GM18951 (cell line): ENCODE results near the gene RNF111.
A peak's percentile ranks its signal among the peaks of the same experiment; 100 is the strongest.

Source experiments
- POLR2A ChIP-seq: IDR thresholded peaks from 4 replicates; pipeline ENCODE4 v1.6.1; 2011; ENCODE audit warnings: mild to moderate bottlenecking; ENCODE audit not compliant: insufficient read length, insufficient read depth; ENCODE audit errors: extremely low read depth
- in situ Hi-C: fragments of 300-500 bp; cut with MboI; formaldehyde crosslinking; loops from one replicate; pipeline ENCODE4 v1.12.0; 2022; ENCODE audit warnings: low sequenced_read_pairs, mixed read lengths, inconsistent platforms; ENCODE audit not compliant: unreplicated experiment

Gene RNF111

GRCh38 chr15:59051873-59052861 is 64.7 kb downstream of the RNF111 start:
- TF ChIP-seq POLR2A, result no peak
- in situ Hi-C loops, result no loop called here

GRCh38 chr15:59052915-59053407 is 65.5 kb downstream of the RNF111 start:
- in situ Hi-C loops, result no loop called here
- TF ChIP-seq POLR2A, result no peak

- in situ Hi-C loops, result no loop called here
- no peak for TF ChIP-seq POLR2A
Observed at GRCh38 chr15:59053482-59053881, 66.0 kb downstream of the RNF111 start.

- TF ChIP-seq POLR2A, result no peak
- in situ Hi-C loops, result no loop called here
Observed at GRCh38 chr15:59059076-59059597, 71.7 kb downstream of the RNF111 start.

- in situ Hi-C loops, result no loop called here
- no peak for TF ChIP-seq POLR2A
Observed at GRCh38 chr15:59060348-59060747, 72.9 kb downstream of the RNF111 start.

GRCh38 chr15:59063042-59063441 is 75.6 kb downstream of the RNF111 start:
- in situ Hi-C loops, result no loop called here
- TF ChIP-seq POLR2A, result no peak

- no peak for TF ChIP-seq POLR2A
- in situ Hi-C loops, result no loop called here
Observed at GRCh38 chr15:59069430-59069829, 82.0 kb downstream of the RNF111 start.

- in situ Hi-C loops, result no loop called here
Observed at GRCh38 chr15:59074607-59075006, 87.1 kb downstream of the RNF111 start.

GRCh38 chr15:59087731-59088130 is 100.3 kb downstream of the RNF111 start:
- in situ Hi-C loops, result no loop called here
- no peak for TF ChIP-seq POLR2A

More at GRCh38 chr15:59074607-59075006, 87.1 kb downstream of the RNF111 start:
- TF ChIP-seq POLR2A, result no peak

- TF ChIP-seq POLR2A, result no peak
- in situ Hi-C loops, result no loop called here
Observed at GRCh38 chr15:59094077-59094476, 106.6 kb downstream of the RNF111 start.

- TF ChIP-seq POLR2A, result no peak
- in situ Hi-C loops, result no loop called here
Observed at GRCh38 chr15:59096429-59096828, 109.0 kb downstream of the RNF111 start.

GRCh38 chr15:59099162-59099685 is 111.8 kb downstream of the RNF111 start:
- in situ Hi-C loops, result no loop called here

GRCh38 chr15:59104602-59104911 is 117.1 kb downstream of the RNF111 start:
- in situ Hi-C loops, result no loop called here
- TF ChIP-seq POLR2A, result no peak

More at GRCh38 chr15:59099162-59099685, 111.8 kb downstream of the RNF111 start:
- TF ChIP-seq POLR2A, result no peak

GRCh38 chr15:59104912-59105732 is 117.7 kb downstream of the RNF111 start, which contains the start of gene CCNB2:
TSS of gene CCNB2 (plus strand) at chr15:59105146. CDS start at chr15:59105269, 123 bp downstream.
- TF ChIP-seq POLR2A, result peak; percentile 91
- in situ Hi-C loops, result no loop called here
